Measurements from ENCODE around the gene SMAD3.

DNA sequence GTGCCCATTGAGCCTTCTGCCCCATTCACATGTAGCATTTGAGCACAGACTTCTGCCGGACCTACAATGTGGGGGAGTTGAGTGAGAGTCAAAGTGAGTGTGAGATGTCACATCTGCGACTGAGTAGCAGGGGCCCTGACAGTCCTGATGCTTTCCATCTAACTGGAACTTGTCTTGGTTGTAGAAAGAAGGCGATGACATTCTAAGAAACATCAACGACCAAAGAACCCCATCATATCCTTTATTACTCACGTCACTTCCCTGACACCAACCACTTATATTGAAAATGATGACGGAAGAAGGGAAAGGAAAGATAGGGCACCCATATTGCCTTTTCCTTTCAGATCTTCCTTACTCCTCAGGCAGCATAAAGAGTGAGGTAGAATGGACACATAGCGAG is 30.5 kb downstream of the SMAD3 start:
- TF ChIP-seq, protein P1, sequence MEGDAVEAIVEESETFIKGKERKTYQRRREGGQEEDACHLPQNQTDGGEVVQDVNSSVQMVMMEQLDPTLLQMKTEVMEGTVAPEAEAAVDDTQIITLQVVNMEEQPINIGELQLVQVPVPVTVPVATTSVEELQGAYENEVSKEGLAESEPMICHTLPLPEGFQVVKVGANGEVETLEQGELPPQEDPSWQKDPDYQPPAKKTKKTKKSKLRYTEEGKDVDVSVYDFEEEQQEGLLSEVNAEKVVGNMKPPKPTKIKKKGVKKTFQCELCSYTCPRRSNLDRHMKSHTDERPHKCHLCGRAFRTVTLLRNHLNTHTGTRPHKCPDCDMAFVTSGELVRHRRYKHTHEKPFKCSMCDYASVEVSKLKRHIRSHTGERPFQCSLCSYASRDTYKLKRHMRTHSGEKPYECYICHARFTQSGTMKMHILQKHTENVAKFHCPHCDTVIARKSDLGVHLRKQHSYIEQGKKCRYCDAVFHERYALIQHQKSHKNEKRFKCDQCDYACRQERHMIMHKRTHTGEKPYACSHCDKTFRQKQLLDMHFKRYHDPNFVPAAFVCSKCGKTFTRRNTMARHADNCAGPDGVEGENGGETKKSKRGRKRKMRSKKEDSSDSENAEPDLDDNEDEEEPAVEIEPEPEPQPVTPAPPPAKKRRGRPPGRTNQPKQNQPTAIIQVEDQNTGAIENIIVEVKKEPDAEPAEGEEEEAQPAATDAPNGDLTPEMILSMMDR (IDR thresholded peaks at IDR 0.05), result no peak
- TF ChIP-seq EZH2phosphoT487 (IDR thresholded peaks at IDR 0.05), result no peak
